GM18858 (cell line): ENCODE results near the gene CCDC170.
A peak's percentile ranks its signal among the peaks of the same experiment; 100 is the strongest.
"Not testable (repeated sequence)": the region's sequence is repeated elsewhere in the genome, so short reads cannot be mapped to it uniquely, and the experiment has no call there.

ENCODE experiments used
- ATAC-seq: cut with Tn5 transposase; IDR thresholded peaks from one replicate; pipeline ENCODE4 v1.9.1; 2021; ENCODE audit not compliant: unreplicated experiment

CCDC170 gene

GRCh38 chr6:151494235-151494935, 568 bp downstream of the CCDC170 start:
- no peak for ATAC-seq

DNA sequence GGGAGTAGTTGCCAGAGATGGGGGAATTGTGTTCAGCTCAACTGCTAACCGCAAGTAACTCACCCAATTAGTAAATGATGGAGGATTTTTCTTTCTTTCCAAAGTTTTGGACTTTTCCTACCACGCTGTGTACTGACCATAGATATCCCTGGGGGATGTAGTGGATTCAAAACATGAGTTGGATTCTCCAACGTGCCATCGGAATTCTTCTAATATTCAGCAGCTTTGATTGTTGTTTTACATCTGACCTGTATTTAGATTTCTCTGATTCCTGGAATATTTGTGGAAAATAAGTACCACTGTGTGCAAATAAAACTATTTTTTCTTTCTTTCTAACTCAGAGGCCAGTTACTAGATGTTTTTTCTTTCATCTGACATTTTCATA, 1.1 kb downstream of the CCDC170 start:
- no peak for ATAC-seq

- no peak for ATAC-seq
These were observed 1.6 kb downstream of the CCDC170 start for GRCh38 chr6:151495380-151495779.

DNA sequence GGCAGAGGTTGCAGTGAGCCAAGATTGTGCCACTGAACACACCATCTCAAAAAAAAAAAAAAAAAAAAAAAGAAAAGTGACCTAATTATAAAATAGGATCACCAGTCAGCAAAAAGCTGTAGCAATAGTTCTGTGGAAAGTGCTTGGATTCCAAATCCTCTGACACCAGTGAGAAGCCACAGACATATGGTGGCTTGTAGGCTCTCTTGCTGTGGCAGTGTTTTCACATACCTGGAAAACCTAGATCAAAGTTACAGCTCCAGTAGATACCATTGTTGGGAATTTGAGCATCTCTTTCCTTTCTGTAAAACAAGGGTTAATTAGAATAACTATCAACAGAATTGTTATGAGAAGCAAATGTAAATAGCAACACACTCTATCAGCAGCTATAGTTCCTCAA, 4.1 kb downstream of the CCDC170 start:
- ATAC-seq = peak; percentile 15

DNA sequence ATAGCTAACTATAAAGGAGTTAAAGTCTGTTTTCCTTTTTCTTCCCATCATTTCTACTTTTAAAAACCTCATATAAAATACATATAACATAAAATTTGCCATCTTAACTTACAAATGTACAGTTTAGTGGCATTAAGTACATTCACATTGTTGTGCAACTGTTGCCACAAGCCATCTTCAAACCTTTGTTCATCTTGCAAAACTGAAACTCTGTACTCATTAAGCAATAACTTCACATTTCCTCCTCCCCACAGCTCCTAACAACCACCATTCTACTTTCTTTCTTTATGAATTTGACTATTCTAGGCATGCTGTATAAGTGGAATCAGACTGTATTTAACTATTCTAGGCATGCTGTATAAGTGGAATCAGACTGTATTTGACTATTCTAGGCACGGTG, 4.5 kb downstream of the CCDC170 start:
- ATAC-seq = peak; percentile 84

DNA sequence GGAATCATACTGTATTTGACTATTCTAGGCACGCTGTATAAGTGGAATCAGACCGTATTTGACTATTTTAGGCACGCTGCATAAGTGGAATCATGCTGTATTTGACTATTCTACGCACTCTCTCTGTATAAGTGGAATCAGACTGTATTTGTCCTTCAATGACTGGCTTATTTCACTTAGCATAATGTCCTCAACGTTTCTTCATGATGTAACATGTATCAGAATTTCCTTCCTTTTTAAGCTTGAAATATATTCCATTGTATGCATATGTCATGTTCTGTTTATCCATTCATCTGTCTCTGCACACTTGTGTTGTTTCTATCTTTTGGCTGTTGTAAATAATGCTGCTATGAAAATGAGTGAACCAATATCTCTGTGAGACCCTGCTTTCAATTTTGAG, 5.7 kb downstream of the CCDC170 start:
- no peak for ATAC-seq

- no peak for ATAC-seq
These were observed 7.8 kb downstream of the CCDC170 start for GRCh38 chr6:151501511-151502136.

DNA sequence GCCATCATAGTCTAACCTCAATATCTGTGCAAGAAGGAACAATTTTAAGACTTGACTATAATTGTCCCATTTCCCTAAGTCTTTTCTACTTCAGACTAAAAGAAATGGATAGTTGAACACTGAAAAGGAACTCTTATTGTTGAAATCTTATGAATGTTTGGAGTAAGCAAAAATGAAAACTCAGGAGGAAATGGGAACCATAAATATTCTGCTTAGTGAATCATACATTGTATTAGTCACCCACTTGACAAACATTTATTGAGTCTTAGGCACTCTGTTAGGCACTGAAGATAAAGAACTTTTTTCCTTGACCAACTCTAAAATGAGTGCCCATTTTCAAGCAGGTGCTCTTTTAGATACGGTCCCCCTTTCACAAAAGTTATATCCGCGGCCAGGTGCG, 8.7 kb downstream of the CCDC170 start:
- no peak for ATAC-seq

GRCh38 chr6:151506761-151507160, 12.9 kb downstream of the CCDC170 start:
- ATAC-seq = no peak

DNA sequence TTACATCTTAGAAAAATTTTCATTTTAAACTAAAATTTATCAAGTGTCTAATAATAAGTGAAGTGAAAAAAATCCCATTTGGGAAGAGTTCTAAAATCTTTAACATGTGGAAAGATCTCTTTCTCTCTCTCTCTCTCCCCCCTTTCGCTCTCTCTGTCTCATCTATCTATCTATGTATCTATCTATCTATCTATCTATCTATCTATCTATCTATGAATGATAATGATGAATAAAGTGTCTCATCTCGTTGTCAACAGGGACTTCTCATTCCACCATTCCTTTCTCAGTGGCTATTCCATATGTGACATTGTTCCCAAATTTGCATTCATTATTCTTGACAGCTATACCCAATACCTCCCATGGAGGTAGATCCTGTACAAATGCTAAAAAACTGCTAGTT, 15.2 kb downstream of the CCDC170 start:
- ATAC-seq = no peak

- ATAC-seq = no peak
These were observed 18.7 kb downstream of the CCDC170 start for GRCh38 chr6:151512481-151512880.

DNA sequence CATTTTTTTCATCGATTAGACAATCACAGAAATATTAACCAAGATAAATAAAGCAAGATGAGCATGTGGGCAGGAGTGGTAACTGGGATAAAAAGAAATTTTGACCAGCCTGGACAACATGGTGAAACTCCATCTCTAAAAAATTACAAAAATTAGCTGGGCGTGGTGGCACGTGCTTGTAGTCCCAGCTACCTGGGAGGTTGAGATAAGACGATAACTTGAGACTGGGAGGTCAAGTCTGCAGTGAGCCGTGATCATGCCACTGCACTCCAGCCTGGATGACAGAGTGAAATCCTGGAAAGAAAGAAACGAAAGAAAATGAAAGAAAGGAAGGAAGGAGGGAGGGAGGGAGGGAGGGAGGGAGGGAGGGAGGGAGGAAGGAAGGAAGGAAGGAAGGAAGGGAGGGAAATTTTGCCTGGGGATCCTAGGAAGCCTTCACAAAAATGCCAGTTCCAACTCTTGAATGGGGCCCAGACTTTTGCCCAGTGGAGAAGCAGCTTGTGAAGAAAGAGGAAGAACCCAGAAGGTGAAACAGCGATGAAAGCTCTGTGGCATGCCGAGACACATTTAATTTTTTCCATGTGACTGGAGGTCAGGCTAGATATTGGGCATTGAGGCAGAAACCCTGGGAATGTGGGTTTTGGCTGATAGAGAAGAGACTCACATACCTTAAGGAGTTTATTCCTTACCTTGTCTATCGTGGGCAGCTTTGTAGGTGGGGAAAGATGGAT, 20.3 kb downstream of the CCDC170 start:
- no peak for ATAC-seq

- not testable (repeated sequence) for ATAC-seq
These were observed 25.2 kb downstream of the CCDC170 start for GRCh38 chr6:151518992-151519391.

DNA sequence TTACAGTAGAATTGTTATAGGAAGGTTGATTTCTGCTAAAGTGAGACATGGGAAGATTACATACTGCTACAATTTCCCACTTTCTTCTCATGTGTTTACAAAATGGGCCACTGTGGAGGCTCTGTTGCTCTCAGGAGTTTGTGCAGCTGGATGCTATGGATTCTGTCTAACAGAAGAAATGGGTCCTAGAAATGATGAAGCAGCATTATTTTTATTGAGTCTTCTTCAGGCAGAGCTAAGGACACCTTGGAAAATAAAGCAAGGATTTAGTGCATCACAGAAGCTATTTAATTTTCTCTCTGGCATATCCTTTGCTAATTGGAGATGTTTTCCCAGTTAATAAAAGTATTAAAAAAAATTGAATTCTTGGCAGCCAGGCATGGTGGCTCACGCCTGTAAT, 29.2 kb downstream of the CCDC170 start:
- no peak for ATAC-seq

DNA sequence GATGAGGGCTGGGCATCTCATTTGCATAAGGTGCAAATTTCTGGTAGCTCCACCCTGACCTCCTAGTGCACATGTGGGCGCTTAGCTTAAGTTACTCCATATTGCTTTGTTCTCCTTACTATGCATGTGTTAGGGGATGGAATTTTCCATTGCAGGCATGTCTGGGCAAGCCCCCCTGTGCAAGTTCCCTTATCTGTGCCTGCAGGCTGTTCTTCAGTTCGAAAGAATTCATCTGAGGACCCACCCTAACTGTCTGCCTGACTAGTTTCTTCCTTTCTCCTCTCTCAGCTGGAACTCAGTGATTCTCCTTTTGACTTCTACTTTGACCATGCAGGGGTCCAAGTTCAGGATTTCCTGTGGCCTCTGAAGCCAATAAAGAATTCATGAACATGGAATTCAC, 30.2 kb downstream of the CCDC170 start:
- no peak for ATAC-seq

DNA sequence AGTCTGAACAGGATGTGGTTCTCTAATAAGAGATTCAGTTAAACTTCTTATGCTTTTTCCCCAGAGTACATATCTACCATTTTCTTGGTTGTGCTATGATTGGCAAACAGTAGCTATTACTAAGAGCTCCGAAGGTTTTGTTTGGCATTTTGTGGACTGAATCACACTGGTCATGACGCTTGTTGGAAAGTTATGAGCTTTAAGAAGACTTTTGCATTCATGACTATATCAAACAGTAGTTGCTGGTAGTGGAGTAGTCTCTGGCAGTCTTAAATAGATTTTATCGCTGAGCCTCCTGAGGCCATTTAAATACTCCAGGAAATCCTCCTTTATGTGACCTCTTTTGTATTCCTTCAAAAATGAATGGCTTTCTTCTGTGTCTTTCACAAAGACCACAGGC, 40.8 kb downstream of the CCDC170 start:
- no peak for ATAC-seq

GRCh38 chr6:151535476-151536187, 41.8 kb downstream of the CCDC170 start:
- ATAC-seq = no peak

DNA sequence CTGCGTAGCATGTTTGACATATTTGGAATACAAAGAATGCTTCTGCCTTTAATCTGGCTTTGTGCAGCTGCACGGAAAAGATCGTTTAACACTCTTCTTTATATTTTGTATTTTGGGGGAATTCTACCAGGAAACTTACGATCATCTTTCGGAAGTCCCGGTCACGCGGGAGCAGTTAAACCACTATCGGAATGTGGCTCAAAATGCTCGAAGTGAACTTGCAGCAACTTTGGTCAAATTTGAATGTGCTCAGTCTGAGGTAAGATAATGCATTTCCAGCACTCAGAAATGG, 42.3 kb downstream of the CCDC170 start:
- ATAC-seq = no peak

GRCh38 chr6:151537556-151537955, 43.7 kb downstream of the CCDC170 start:
- ATAC-seq = no peak

GRCh38 chr6:151539506-151540268, 45.9 kb downstream of the CCDC170 start:
- ATAC-seq = no peak

- no peak for ATAC-seq
These were observed 50.6 kb downstream of the CCDC170 start for GRCh38 chr6:151544453-151544852.
